Heart right ventricle (tissue), 16 donors: ENCODE measurements around the gene CYYR1. TPM values are rescaled to one million over a fixed set of nuclear protein-coding genes. Genes with fewer than 3 reads are reported as not detected.

Experiments used
- ATAC-seq, 8 donors: fragments of 200-7000 bp; cut with Tn5 transposase; one replicate each; pipeline ENCODE4 v1.9.1; 2020; ENCODE audit warnings: mild to moderate bottlenecking in 8 of 8, moderate library complexity in 8 of 8, moderate number of reproducible peaks in 1 of 8
- DNase-seq, 2 donors: peaks; one replicate each; pipeline ENCODE4 v3.0.0-alpha.2; 2020
- H3K27ac ChIP-seq, 10 donors: fragments of 200-600 bp; sonication (generic) in 2 of 10; one replicate each; pipeline versions ENCODE4 v1.5.0 to v1.8.0; 2020 to 2022; ENCODE audit warnings: mild to moderate bottlenecking in 3 of 10
- H3K27me3 ChIP-seq, 7 donors: fragments of 200-600 bp; one replicate each; pipeline ENCODE4 v1.8.0; 2021 to 2022; ENCODE audit warnings: mild to moderate bottlenecking in 2 of 7
- H3K36me3 ChIP-seq, 9 donors: fragments of 200-600 bp; sonication (generic) in 1 of 9; one replicate each; pipeline versions ENCODE4 v1.5.0 to v1.8.0; 2020 to 2022; ENCODE audit warnings: mild to moderate bottlenecking in 2 of 9
- H3K4me1 ChIP-seq, 9 donors: fragments of 200-600 bp; sonication (generic) in 1 of 9; one replicate each; pipeline versions ENCODE4 v1.5.0 to v1.8.0; 2020 to 2022; ENCODE audit warnings: mild to moderate bottlenecking in 4 of 9
- H3K4me3 ChIP-seq, 10 donors: fragments of 200-600 bp; sonication (generic) in 2 of 10; one replicate each; pipeline versions ENCODE4 v1.5.0 to v1.8.0; 2020 to 2022; ENCODE audit warnings: mild to moderate bottlenecking in 7 of 10, moderate library complexity in 2 of 10
- H3K9me3 ChIP-seq, 11 donors: fragments of 200-600 bp in 10 of 11; sonication (generic) in 2 of 11; one replicate each; pipeline versions ENCODE4 v1.5.0 to v1.8.0; 2013 to 2022; ENCODE audit warnings: mild to moderate bottlenecking in 2 of 11, control low read depth in 1 of 11, moderate library complexity in 1 of 11
- WGBS, 2 donors: extraction: QIAGEN DNeasy Blood & Tissue Kit; methylation state at CpG; one replicate each; pipeline ENCODE4 v1.1.7; 2013; ENCODE audit warnings: inconsistent platforms in 1 of 2; 5-methylcytosine and 5-hydroxymethylcytosine counted together
- intact Hi-C, 10 donors: fragments of 100-400 bp; cut with DNase I; formaldehyde crosslinking; loops; one replicate each; pipeline versions ENCODE4 v1.11.1 to v1.14.2; 2022
- polyA plus RNA-seq, 2 donors: library from polyadenylated mRNA; stranded (reverse); fragments of 200-250 nt; gene quantifications; one replicate each; pipeline ENCODE4 v1.2.3, GENCODE V29; 2013
- total RNA-seq, 10 donors: library from RNA; stranded (reverse); fragmentation: NEBNext Ultra II Directional in 3 of 10; extraction: Animal tissue kit (Norgen Biotek cat#: 25700) in 3 of 10; gene quantifications; one replicate each; pipeline versions ENCODE4 v1.2.1 to v1.2.4, GENCODE V29; 2021 to 2023
- TF ChIP-seq, protein P1 (sequence below), 9 donors: fragments of 200-600 bp; sonication (generic) in 2 of 9; IDR thresholded peaks; one replicate each; pipeline versions ENCODE4 v1.5.0 to v1.8.0; 2021 to 2022; ENCODE audit warnings: antibody characterized with exemption in 9 of 9, mild to moderate bottlenecking in 5 of 9, moderate library complexity in 1 of 9
- donor health status: Arrhythmogenic right ventricular cardiomyopathy.
- donor health status: ischemic (EF 13 %, LVEDD 7.1; RV severe dilation, severe dysfunction).
- donor health status: healthy with polysubstance abuse.
- donor health status: DM: no; HTN: yes; CAD: no.
- donor health status: DM: no; HTN: no; CAD: no.
- donor health status: ischemic (EF 25% LVEDD 6.9; RV normal size, moderate dysfunction).
- donor health status: ischemic (EF 25% LVEDD 5.7; RV mildly dilated, moderate dysfunction).
- donor health status: healthy.
- donor health status: DM: yes; HTN: yes; CAD: no.
- donor health status: Ischemic cardiomyopathy.
- donor health status: ischemic (EF 35%, LVEDD 5.7; RV mildly dilated, moderate dysfunction).
- donor health status: nonischemic (EF 11% LVEDD 7.7; RV severe dilation, severe dysfunction).
- donor health status: DM: yes; HTN: yes; CAD: no.
- donor health status: PGD.
- donor health status: ischemic (EF 29% LVEDD 5.4; RV normal size, mild dysfunction).
- donor health status: nonischemic (EF 23%, LVEDD 6.1; RV moderate dilation, normal function).

Gene CYYR1
- total and polyA plus RNA-seq, 12 donors, result 10.8 to 38.2 (median 15.8) TPM

DNA sequence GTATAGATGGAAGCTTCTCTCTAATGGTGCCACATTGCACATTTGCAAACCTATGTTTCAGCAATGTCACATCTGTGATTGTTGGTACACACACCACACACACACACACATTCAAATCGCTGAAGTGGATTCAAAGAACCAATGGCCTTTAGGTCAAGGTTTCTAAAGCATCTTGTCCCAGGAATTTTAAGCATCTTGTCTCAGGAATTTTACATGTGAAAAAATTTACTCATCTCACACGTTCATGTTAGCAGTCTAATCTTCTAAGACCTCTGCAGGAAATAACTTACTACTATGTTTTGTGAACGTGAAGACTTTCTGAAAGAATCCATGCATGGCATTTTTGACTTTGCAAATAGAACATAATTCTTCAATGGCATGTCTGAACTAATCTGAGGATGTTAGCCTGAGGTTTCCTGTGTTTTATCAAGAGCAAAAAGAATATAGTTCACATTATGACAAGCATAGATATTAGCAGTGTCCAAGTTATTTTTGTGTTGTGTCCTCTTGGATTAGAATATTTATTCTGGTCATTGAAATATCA is 125.1 kb downstream of the CYYR1 start:
- Histone ChIP-seq H3K9me3 (no peaks in the 10 kb centered on the region), H3K4me3 (no peak overlapping the region), H3K27ac (no peak overlapping the region), H3K4me1 (no peaks in the 10 kb centered on the region), H3K27me3 (no peaks in the 10 kb centered on the region), H3K36me3 (no peaks in the 10 kb centered on the region)
- intact Hi-C loops, result no loop called here
- ATAC-seq (no peak), DNase-seq (no peak)
- TF ChIP-seq, protein P1, sequence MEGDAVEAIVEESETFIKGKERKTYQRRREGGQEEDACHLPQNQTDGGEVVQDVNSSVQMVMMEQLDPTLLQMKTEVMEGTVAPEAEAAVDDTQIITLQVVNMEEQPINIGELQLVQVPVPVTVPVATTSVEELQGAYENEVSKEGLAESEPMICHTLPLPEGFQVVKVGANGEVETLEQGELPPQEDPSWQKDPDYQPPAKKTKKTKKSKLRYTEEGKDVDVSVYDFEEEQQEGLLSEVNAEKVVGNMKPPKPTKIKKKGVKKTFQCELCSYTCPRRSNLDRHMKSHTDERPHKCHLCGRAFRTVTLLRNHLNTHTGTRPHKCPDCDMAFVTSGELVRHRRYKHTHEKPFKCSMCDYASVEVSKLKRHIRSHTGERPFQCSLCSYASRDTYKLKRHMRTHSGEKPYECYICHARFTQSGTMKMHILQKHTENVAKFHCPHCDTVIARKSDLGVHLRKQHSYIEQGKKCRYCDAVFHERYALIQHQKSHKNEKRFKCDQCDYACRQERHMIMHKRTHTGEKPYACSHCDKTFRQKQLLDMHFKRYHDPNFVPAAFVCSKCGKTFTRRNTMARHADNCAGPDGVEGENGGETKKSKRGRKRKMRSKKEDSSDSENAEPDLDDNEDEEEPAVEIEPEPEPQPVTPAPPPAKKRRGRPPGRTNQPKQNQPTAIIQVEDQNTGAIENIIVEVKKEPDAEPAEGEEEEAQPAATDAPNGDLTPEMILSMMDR (IDR thresholded peaks at IDR 0.05), result no peak
- 33 to 39% methylated on average over 3 of the region's 3 CpGs for WGBS, 2 donors

DNA sequence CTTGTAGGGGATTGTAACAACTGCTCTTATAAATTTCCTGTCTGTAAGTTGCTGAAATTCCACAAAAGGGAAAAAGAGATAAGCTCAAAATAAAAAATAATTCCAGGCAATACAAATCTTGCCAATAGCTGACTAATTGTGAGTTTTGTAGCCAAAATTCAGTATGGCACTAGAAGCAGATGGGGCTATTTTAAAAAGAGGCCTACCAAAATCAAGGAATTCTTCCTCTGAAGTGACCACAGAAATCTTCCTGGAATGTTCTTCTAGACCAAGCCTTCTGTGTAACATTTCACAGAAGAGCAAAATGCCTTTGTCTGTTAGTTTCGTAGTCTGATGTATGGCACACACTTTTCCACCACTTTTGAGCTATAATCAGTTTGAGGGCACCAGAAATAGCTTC is 127.6 kb downstream of the CYYR1 start:
- Histone ChIP-seq H3K36me3 (no peaks in the 10 kb centered on the region), H3K27me3 (no peaks in the 10 kb centered on the region), H3K4me1 (no peaks in the 10 kb centered on the region), H3K27ac (no peak overlapping the region), H3K9me3 (no peaks in the 10 kb centered on the region), H3K4me3 (no peak overlapping the region)
- intact Hi-C loops, result no loop called here
- TF ChIP-seq, protein P1 (IDR thresholded peaks at IDR 0.05), result no peak
- ATAC-seq (no peak), DNase-seq (no peak)
- 74 to 82% methylated on average over 1 of the region's 1 CpG for WGBS, 2 donors

- ATAC-seq (no peak), DNase-seq (no peak)
- no peak overlapping the region for H3K4me3 ChIP-seq
- H3K27ac ChIP-seq, result no peak overlapping the region
- TF ChIP-seq, protein P1 (IDR thresholded peaks at IDR 0.05), result no peak
- intact Hi-C loops, result no loop called here
- H3K9me3 ChIP-seq, result no peaks in the 10 kb centered on the region
- H3K36me3 ChIP-seq, result no peaks in the 10 kb centered on the region
- WGBS, 2 donors, result 33 to 90% methylated on average over 1 of the region's 1 CpG
- H3K27me3 ChIP-seq, result no peaks in the 10 kb centered on the region
- H3K4me1 ChIP-seq, result no peaks in the 10 kb centered on the region
These were observed 128.4 kb downstream of the CYYR1 start for GRCh38 chr21:26444646-26445045.

DNA sequence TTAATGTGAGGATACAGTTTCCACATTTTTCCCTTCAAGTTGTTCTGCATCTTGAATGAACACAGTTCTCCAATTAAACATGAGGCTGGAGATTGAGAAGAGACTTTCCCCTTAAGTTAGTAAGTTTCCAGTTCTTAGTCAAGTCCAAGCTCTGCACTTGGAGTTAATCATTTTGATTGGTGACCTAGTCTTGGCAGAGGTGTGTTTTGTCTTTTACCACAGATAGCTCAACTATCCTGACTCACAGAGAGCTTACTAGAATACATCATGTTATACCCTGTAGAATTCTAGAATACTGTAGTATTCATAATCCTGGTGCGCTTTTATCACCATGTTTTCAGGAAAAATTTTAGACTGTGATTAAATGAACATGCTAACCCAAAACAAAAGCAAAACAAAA is 129.2 kb downstream of the CYYR1 start:
- ATAC-seq (no peak), DNase-seq (no peak)
- intact Hi-C loops, result no loop called here
- no peaks in the 10 kb centered on the region for H3K36me3 ChIP-seq
- TF ChIP-seq, protein P1 (IDR thresholded peaks at IDR 0.05), result no peak
- H3K4me1 ChIP-seq, result no peaks in the 10 kb centered on the region
- H3K27ac ChIP-seq, result no peak overlapping the region
- no peaks in the 10 kb centered on the region for H3K9me3 ChIP-seq
- no peaks in the 10 kb centered on the region for H3K27me3 ChIP-seq
- 98 to 100% methylated on average over 1 of the region's 1 CpG for WGBS, 2 donors
- no peak overlapping the region for H3K4me3 ChIP-seq
